ENCODE results near the gene DTNB. TPM values are rescaled to one million over a fixed set of nuclear protein-coding genes. Genes with fewer than 3 reads are reported as not detected.
"Not testable (repeated sequence)": the region's sequence is repeated elsewhere in the genome, so short reads cannot be mapped to it uniquely, and the experiment has no call there.

Gene DTNB
- total RNA-seq, 2 donors from 2014 or later: 11.1 to 11.6 TPM

GRCh38 chr2:25688236-25688635, 14.9 kb upstream of the DTNB start:
- intact Hi-C loops (cut with DNase I): loop anchor here in 1 of 2 donors (5.0 kb wide), 1 partner anchor 1109 kb away; no protein-coding TSS in a partner anchor
- DNase-seq (ENCODE audit: low spot score): no peak

GRCh38 chr2:25685741-25686140, 12.4 kb upstream of the DTNB start:
- DNase-seq (ENCODE audit: low spot score): no peak

GRCh38 chr2:25684577-25685473, 11.4 kb upstream of the DTNB start:
- intact Hi-C loops (cut with DNase I): loop anchor here in 1 of 2 donors (5.0 kb wide), 1 partner anchor 1112 kb away; no protein-coding TSS in a partner anchor
- DNase-seq (ENCODE audit: low spot score): no peak

More at GRCh38 chr2:25685741-25686140, 12.4 kb upstream of the DTNB start:
- intact Hi-C loops (cut with DNase I): loop anchor here in 1 of 2 donors (5.0 kb wide), 1 partner anchor 1112 kb away; no protein-coding TSS in a partner anchor

GRCh38 chr2:25682082-25682481, 8.7 kb upstream of the DTNB start:
- intact Hi-C loops (cut with DNase I): no loop called here
- no peak for DNase-seq (ENCODE audit: low spot score)

- no peak for DNase-seq (ENCODE audit: low spot score)
- intact Hi-C loops (cut with DNase I): no loop called here
Observed at GRCh38 chr2:25677877-25678276, 4.5 kb upstream of the DTNB start.

- no peak for DNase-seq (ENCODE audit: low spot score)
- intact Hi-C loops (cut with DNase I): no loop called here
Observed at GRCh38 chr2:25674077-25674362, 643 bp upstream of the DTNB start.

GRCh38 chr2:25672494-25673299, 680 bp downstream of the DTNB start:
- intact Hi-C loops (cut with DNase I): no loop called here
- DNase-seq (ENCODE audit: low spot score): peak; percentile 85

GRCh38 chr2:25671622-25672021, 1.8 kb downstream of the DTNB start:
- DNase-seq (ENCODE audit: low spot score): no peak
- intact Hi-C loops (cut with DNase I): no loop called here

GRCh38 chr2:25669520-25669919, 3.9 kb downstream of the DTNB start:
- no peak for DNase-seq (ENCODE audit: low spot score)
- intact Hi-C loops (cut with DNase I): no loop called here

- DNase-seq (ENCODE audit: low spot score): no peak
- intact Hi-C loops (cut with DNase I): no loop called here
Observed at GRCh38 chr2:25666218-25666617, 7.2 kb downstream of the DTNB start.

- DNase-seq (ENCODE audit: low spot score); intact Hi-C loops (cut with DNase I): not testable (repeated sequence)
Observed at GRCh38 chr2:25665429-25665828, 7.9 kb downstream of the DTNB start.

GRCh38 chr2:25664965-25665307, 8.4 kb downstream of the DTNB start:
- intact Hi-C loops (cut with DNase I): loop anchor here in 1 of 2 donors (5.0 kb wide), 1 partner anchor 58 kb away; no protein-coding TSS in a partner anchor
- DNase-seq (ENCODE audit: low spot score): no peak

GRCh38 chr2:25664183-25664964, 9.0 kb downstream of the DTNB start:
- DNase-seq (ENCODE audit: low spot score): peak; percentile 82
- intact Hi-C loops (cut with DNase I): loop anchor here in 1 of 2 donors (5.0 kb wide), 1 partner anchor 57 kb away; no protein-coding TSS in a partner anchor

- intact Hi-C loops (cut with DNase I): loop anchor here in 1 of 2 donors (10.0 kb wide), 1 partner anchor 51 kb away; no protein-coding TSS in a partner anchor
- DNase-seq (ENCODE audit: low spot score): no peak
Observed at GRCh38 chr2:25655316-25655715, 18.1 kb downstream of the DTNB start.

GRCh38 chr2:25654801-25655200, 18.6 kb downstream of the DTNB start:
- DNase-seq (ENCODE audit: low spot score): no peak
- intact Hi-C loops (cut with DNase I): loop anchor here in 1 of 2 donors (10.0 kb wide), 1 partner anchor 50 kb away; no protein-coding TSS in a partner anchor

- intact Hi-C loops (cut with DNase I): loop anchor here in 1 of 2 donors (10.0 kb wide), 1 partner anchor 47 kb away; no protein-coding TSS in a partner anchor
- no peak for DNase-seq (ENCODE audit: low spot score)
Observed at GRCh38 chr2:25651782-25652455, 21.5 kb downstream of the DTNB start.

- intact Hi-C loops (cut with DNase I): loop anchor here in 1 of 2 donors (10.0 kb wide), 1 partner anchor 46 kb away; no protein-coding TSS in a partner anchor
Observed at GRCh38 chr2:25651066-25651465, 22.3 kb downstream of the DTNB start.

GRCh38 chr2:25650256-25650655, 23.1 kb downstream of the DTNB start:
- intact Hi-C loops (cut with DNase I): loop anchor here in 1 of 2 donors (10.0 kb wide), 1 partner anchor 45 kb away; no protein-coding TSS in a partner anchor
- DNase-seq (ENCODE audit: low spot score): no peak

More at GRCh38 chr2:25651066-25651465, 22.3 kb downstream of the DTNB start:
- DNase-seq (ENCODE audit: low spot score): no peak

All from posterior vena cava (tissue), 2 donors.